Mammary epithelial cell (primary cell): Measurements from ENCODE around the gene MYO5C.

Experiments used
- EZH2 ChIP-seq: IDR thresholded peaks from 2 replicates; pipeline ENCODE4 v1.6.1; 2012; ENCODE audit warnings: low read length, inconsistent platforms, borderline replicate concordance
- TF ChIP-seq, protein P1 (sequence below), 2 donors: IDR thresholded peaks in 1 of 2; conservative IDR thresholded peaks in 1 of 2; 2 replicates each; pipeline ENCODE4 v1.5.1; 2011 to 2012; ENCODE audit warnings: inconsistent platforms in 2 of 2, low read length in 2 of 2, mild to moderate bottlenecking in 2 of 2, control low read depth in 1 of 2, low read depth in 1 of 2; ENCODE audit not compliant: insufficient read depth in 1 of 2; ENCODE audit errors: extremely low read depth in 1 of 2

DNA sequence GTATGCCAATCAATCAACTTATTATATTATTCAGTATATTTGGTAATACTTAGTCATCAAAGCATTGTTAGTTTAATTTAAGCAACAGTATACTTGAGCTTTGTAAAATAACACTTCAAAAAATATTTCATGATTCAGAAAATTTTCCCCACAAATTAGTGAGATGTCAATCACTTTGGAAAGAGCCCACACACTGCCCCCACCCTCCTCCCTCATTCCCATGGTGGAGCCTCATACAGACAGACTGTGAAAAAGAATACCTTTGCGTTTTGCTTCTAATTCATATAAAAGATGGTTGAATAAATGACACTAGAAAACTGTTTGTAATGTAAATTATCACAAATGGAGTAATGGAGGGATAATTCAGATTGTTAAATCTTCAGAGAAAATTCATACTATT, 43.3 kb upstream of the MYO5C start:
- no peak for TF ChIP-seq EZH2
- TF ChIP-seq, protein P1, sequence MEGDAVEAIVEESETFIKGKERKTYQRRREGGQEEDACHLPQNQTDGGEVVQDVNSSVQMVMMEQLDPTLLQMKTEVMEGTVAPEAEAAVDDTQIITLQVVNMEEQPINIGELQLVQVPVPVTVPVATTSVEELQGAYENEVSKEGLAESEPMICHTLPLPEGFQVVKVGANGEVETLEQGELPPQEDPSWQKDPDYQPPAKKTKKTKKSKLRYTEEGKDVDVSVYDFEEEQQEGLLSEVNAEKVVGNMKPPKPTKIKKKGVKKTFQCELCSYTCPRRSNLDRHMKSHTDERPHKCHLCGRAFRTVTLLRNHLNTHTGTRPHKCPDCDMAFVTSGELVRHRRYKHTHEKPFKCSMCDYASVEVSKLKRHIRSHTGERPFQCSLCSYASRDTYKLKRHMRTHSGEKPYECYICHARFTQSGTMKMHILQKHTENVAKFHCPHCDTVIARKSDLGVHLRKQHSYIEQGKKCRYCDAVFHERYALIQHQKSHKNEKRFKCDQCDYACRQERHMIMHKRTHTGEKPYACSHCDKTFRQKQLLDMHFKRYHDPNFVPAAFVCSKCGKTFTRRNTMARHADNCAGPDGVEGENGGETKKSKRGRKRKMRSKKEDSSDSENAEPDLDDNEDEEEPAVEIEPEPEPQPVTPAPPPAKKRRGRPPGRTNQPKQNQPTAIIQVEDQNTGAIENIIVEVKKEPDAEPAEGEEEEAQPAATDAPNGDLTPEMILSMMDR (conservative IDR thresholded peaks at IDR 0.05 in 1 of 2, IDR thresholded peaks at IDR 0.05 in 1 of 2; ENCODE audit: extremely low read depth in 1 of 2, insufficient read depth in 1 of 2, low read depth in 1 of 2, low read length in 2 of 2), result no peak
